ENCODE data around the gene GMPPA.

GMPPA gene

GRCh38 chr2:219519526-219519916, 20.8 kb downstream of the GMPPA start:
- Mint-ChIP-seq H3K27me3 (peaks cover 96% of the 10 kb centered on the region), H3K4me1 (peaks cover 2% of the 10 kb centered on the region), H3K9me3 (no peaks in the 10 kb centered on the region), H3K36me3 (no peaks in the 10 kb centered on the region), H3K4me3 (no peak overlapping the region), H3K27ac (no peak overlapping the region)
- CTCF ChIA-PET = interaction anchor here (0.9 to 3.1 kb wide), 6 partner anchors 10 to 44 kb away, joined by 3 to 25 read pairs (median 7); a partner anchor contains a TSS
- no peak for DNase-seq

DNA sequence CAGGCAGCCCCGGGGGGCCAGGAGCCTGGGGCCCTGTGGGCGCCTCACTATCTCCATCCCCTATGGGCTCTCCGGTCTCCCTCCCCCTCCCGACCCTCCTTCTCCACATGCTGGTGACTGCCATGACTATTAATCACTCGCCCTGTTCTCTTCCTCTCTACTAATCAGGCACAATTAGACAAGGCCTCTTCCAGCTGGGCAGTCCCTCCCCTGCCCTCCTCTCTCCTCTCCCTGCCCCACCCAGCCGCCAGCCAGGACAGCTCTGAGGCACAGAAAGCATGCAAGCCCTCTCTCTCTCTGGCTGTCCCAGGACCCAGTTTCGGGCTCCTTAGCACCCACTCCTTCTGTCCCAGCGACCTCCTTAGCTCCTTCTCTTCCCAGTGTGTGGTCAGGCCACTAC, 21.4 kb downstream of the GMPPA start:
- H3K4me3 Mint-ChIP-seq = no peak overlapping the region
- no peaks in the 10 kb centered on the region for H3K36me3 Mint-ChIP-seq
- CTCF ChIA-PET = interaction anchor here (1.1 to 3.1 kb wide), 6 partner anchors 10 to 117 kb away, joined by 5 to 25 read pairs (median 8); no protein-coding TSS in a partner anchor
- DNase-seq = no peak
- no peak overlapping the region for H3K27ac Mint-ChIP-seq
- peaks cover 96% of the 10 kb centered on the region for H3K27me3 Mint-ChIP-seq
- no peaks in the 10 kb centered on the region for H3K9me3 Mint-ChIP-seq
- H3K4me1 Mint-ChIP-seq = peaks cover 2% of the 10 kb centered on the region

DNA sequence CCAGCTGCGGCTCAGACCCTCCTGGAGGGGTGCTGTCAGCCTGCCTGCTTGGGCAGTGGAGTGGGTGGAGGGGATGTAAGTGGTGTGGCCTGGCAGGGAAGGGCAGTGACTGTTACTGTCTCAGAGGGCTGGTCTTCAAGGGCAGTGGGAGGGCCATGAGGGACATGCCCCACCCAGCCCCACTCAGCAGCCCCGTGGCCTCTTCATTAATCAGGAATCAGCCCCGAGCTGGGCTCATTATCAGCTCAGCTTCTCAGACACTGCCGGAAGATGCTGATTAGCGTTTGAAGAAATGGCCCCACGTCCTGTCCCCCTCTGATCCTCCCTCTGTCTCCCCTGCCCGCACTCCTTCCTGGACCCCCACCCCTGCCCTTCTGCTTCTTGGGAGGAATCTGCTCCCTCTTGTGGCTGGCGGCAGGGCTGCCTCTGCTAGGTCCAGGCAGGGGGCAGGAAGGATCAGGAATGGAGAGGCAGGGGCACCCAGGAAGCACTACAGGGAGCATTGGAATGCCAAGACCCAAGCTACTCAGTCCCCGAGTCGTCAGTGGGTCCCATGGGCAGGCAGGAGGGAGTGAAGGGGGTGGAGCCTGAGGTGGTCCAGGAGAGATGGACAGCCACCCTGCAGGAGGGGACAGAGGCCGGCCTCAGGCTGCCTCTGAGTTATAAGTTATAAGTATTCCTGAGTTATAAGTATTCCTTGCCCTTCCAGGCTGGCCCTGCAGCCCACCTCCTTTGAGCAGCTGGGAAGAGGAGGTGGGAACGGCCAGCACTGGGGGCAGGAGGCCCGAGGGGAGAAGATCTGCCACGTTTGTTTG, 22.6 kb downstream of the GMPPA start:
- H3K4me1 Mint-ChIP-seq = peaks cover 2% of the 10 kb centered on the region
- H3K4me3 Mint-ChIP-seq = no peak overlapping the region
- H3K36me3 Mint-ChIP-seq = no peaks in the 10 kb centered on the region
- no peak overlapping the region for H3K27ac Mint-ChIP-seq
- DNase-seq = no peak
- H3K9me3 Mint-ChIP-seq = no peaks in the 10 kb centered on the region
- H3K27me3 Mint-ChIP-seq = peaks cover 96% of the 10 kb centered on the region
- CTCF ChIA-PET = interaction anchor here (1.0 to 3.1 kb wide), 7 partner anchors 9 to 118 kb away, joined by 3 to 25 read pairs (median 7); no protein-coding TSS in a partner anchor

- CTCF ChIA-PET = interaction anchor here (1.0 to 10.9 kb wide), 2 partner anchors 11 to 120 kb away, joined by 3 to 126 read pairs; no protein-coding TSS in a partner anchor
- Mint-ChIP-seq H3K4me3 (no peak overlapping the region), H3K9me3 (no peaks in the 10 kb centered on the region), H3K27me3 (peaks cover 96% of the 10 kb centered on the region), H3K36me3 (no peaks in the 10 kb centered on the region), H3K4me1 (peaks cover 2% of the 10 kb centered on the region), H3K27ac (no peak overlapping the region)
- no peak for DNase-seq
These were observed 23.7 kb downstream of the GMPPA start for GRCh38 chr2:219522111-219523030.

DNA sequence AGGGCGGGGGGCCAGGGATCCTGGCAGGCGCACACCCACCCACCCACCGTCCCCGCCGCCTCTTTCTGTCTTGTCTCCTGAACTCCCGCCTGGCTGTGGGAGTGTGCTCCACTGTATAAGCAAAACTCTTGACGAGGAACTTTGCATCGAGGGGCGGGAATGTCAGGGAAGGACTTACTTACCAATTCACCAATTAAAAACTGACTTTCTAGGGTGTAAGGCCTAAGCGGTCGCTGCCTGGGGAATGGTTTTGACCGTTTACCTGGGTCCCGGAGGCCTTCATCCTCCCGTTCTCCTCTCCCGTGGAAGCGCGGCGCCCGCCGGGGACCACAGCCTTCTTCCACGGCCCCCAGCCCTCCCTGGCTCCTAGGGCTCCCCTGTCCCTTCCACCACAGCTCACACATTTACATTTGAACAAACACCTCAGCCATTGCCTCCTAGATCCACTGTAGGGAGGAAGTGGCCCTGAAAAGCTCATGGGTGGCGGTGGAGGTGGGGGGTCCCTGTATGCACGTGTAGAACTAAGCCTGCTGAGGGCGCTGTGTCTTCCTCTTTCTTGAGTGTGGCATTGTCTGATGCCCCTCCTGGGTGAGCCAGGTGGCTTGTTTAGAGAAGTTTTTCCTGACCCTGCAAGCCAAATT, 24.5 kb downstream of the GMPPA start:
- no peak for DNase-seq
- H3K9me3 Mint-ChIP-seq = no peaks in the 10 kb centered on the region
- no peak overlapping the region for H3K4me3 Mint-ChIP-seq
- peaks cover 2% of the 10 kb centered on the region for H3K4me1 Mint-ChIP-seq
- CTCF ChIA-PET = interaction anchor here (0.6 to 10.9 kb wide), 3 partner anchors 18 to 121 kb away, joined by 3 to 126 read pairs (median 3); no protein-coding TSS in a partner anchor
- no peaks in the 10 kb centered on the region for H3K36me3 Mint-ChIP-seq
- H3K27me3 Mint-ChIP-seq = peaks cover 96% of the 10 kb centered on the region
- H3K27ac Mint-ChIP-seq = no peak overlapping the region

DNA sequence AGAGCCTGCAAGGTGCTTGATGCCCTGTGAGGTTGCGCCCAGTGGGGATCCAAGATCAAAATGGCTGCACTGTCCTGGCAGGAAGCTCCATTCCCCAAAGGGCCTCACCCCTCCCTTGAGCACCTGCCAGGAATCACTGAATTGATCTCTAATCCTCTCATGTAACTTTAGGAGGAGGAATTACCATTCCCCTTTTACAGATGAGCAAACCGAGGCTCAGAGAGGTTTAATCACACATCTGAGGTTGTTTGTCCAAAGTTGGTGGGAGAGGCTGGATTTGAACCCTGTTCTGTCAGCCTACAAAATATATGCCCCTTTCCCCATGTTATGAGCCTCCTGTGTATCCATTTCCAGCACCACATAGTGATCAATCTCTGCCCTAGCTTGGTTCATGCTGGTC, 26.1 kb downstream of the GMPPA start:
- Mint-ChIP-seq H3K27ac (no peak overlapping the region), H3K9me3 (no peaks in the 10 kb centered on the region), H3K36me3 (no peaks in the 10 kb centered on the region), H3K4me3 (no peak overlapping the region), H3K4me1 (peaks cover 2% of the 10 kb centered on the region), H3K27me3 (peaks cover 100% of the 10 kb centered on the region)
- no peak for DNase-seq
- CTCF ChIA-PET = interaction anchor here (1.0 to 10.9 kb wide), 6 partner anchors 14 to 122 kb away, joined by 3 to 131 read pairs (median 6); partner anchors contain the start of gene GMPPA

DNA sequence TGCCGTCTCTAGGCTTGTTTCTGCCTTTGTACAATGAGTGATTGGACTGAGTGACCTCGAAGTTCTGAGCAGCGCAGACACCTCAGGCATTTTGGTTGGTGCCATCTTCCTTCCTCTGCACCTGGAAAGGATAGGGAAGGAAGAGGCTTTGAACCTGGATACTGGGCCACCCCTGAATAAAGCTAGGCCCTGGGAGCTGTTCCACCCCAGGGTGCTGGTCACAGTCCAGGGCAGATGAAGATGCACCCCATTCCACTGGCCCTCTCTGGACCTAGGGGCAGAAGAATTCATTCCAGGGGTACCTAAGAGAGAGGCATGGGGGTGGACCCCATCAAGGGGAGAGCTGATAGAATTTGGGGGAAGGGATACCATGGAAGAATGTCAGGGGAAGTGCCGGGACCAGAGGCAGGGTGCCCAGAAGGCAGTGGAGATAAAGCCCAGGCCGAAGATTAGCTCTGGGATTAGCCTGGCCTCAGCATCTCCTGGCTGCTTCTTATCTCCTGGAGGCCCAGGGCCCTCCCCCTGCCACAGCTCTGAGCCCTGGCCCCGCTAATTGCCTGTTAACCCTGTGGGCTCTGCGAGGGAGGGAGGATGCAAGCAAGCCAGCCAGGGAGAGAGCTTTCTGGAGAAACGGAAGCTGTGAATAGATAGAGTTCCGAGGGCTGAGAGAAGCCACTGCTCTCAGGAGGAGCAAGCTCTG, 27.0 kb downstream of the GMPPA start:
- H3K36me3 Mint-ChIP-seq = no peaks in the 10 kb centered on the region
- no peaks in the 10 kb centered on the region for H3K9me3 Mint-ChIP-seq
- CTCF ChIA-PET = interaction anchor here (0.6 to 10.9 kb wide), 7 partner anchors 16 to 123 kb away, joined by 3 to 131 read pairs (median 9); partner anchors contain the start of gene GMPPA
- peaks cover 2% of the 10 kb centered on the region for H3K4me1 Mint-ChIP-seq
- no peak for DNase-seq
- H3K4me3 Mint-ChIP-seq = no peak overlapping the region
- H3K27me3 Mint-ChIP-seq = peaks cover 100% of the 10 kb centered on the region
- no peak overlapping the region for H3K27ac Mint-ChIP-seq

- H3K36me3 Mint-ChIP-seq = no peaks in the 10 kb centered on the region
These were observed 27.8 kb downstream of the GMPPA start for GRCh38 chr2:219526320-219527075.

GRCh38 chr2:219527076-219527394, 28.3 kb downstream of the GMPPA start:
- CTCF ChIA-PET = interaction anchor here (1.3 to 10.9 kb wide), 5 partner anchors 14 to 125 kb away, joined by 4 to 131 read pairs (median 66); a partner anchor contains a TSS
- H3K36me3 Mint-ChIP-seq = no peaks in the 10 kb centered on the region
- no peaks in the 10 kb centered on the region for H3K9me3 Mint-ChIP-seq
- H3K27ac Mint-ChIP-seq = no peak overlapping the region
- no peak overlapping the region for H3K4me3 Mint-ChIP-seq
- peaks cover 98% of the 10 kb centered on the region for H3K27me3 Mint-ChIP-seq
- peaks cover under 1% of the 10 kb centered on the region for H3K4me1 Mint-ChIP-seq
- DNase-seq = no peak

More at GRCh38 chr2:219526320-219527075, 27.8 kb downstream of the GMPPA start:
- H3K4me3 Mint-ChIP-seq = no peak overlapping the region
- H3K9me3 Mint-ChIP-seq = no peaks in the 10 kb centered on the region
- H3K27me3 Mint-ChIP-seq = peaks cover 99% of the 10 kb centered on the region
- H3K27ac Mint-ChIP-seq = no peak overlapping the region
- peaks cover 2% of the 10 kb centered on the region for H3K4me1 Mint-ChIP-seq
- CTCF ChIA-PET = interaction anchor here (0.6 to 10.9 kb wide), 9 partner anchors 15 to 124 kb away, joined by 3 to 131 read pairs (median 5); partner anchors contain the start of gene GMPPA
- DNase-seq = no peak

DNA sequence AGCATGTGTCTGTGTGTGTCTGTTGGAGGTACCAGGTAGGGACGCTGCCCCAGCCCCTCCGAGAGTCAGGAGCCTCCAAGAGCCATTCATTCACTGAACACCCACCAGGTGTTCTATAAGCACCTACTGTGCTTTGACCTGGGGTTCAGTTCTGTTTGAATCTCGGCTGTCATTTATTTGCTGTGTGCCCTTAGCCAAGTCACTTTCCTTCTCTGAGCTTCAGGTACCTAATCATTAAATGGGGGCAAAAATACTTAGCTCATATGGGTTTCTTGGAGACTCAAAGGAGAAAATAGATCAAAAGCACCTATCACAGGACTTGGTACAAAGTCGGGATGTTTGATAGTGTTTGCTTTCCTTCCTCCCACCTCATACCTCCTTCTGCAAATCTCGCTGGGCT, 28.8 kb downstream of the GMPPA start:
- CTCF ChIA-PET = interaction anchor here (1.1 to 10.9 kb wide), 9 partner anchors 13 to 162 kb away, joined by 3 to 131 read pairs (median 5); partner anchors contain the start of gene GMPPA
- Mint-ChIP-seq H3K9me3 (no peaks in the 10 kb centered on the region), H3K4me1 (no peaks in the 10 kb centered on the region), H3K27ac (no peak overlapping the region), H3K4me3 (no peak overlapping the region), H3K36me3 (no peaks in the 10 kb centered on the region), H3K27me3 (peaks cover 93% of the 10 kb centered on the region)
- no peak for DNase-seq

DNA sequence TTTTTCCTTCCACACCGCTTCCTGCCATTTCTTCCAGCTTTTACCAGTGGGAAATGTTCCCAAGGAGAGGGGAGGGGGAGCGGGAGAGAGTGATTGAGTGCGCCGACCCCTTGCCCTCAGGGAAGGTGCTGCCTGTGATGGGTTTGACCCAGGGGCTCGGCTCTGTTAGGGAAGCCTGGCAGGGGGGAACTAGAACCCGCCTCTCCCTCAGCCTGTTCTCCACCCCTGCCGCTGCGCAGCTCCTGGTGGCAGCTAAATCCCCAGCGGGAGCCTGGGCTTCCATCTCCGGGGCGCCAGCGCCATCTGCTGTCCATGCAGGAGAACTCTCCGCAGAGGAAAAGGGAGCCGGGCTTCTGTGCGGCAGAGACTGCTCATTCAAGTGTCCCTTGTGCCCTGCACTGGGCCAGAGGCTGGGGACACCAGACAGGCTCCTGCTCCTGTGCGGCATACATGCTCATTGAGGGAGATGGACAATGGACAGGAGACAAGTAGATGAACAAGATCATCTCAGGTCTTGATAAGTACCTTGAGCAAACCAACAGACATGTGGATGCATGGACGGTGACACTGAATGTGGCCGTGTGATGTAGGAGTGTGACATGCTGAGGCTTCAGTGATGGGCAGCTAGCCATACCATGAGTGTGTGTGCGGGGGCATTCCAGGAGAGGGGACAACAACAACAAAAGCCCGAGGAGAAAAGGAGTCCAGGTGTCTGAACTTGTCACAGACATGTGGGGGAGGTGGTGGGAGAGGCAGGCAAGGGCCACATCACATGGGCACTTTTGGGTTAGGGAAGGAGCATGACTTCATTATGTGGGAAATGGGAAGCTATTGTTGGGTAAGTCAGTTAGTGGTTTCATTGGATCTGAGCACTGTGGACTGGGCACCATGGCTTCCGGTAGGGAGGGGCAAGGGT, 31.6 kb downstream of the GMPPA start:
- CTCF ChIA-PET = interaction anchor here (0.6 to 10.9 kb wide), 32 partner anchors 10 to 370 kb away, joined by 3 to 131 read pairs (median 6); partner anchors contain the start of genes CHPF, DES, GMPPA and TMEM198
- Mint-ChIP-seq H3K36me3 (no peaks in the 10 kb centered on the region), H3K4me3 (no peak overlapping the region), H3K9me3 (no peaks in the 10 kb centered on the region), H3K27me3 (peaks cover 70% of the 10 kb centered on the region), H3K4me1 (no peaks in the 10 kb centered on the region), H3K27ac (no peak overlapping the region)
- peak; percentile 88 for DNase-seq

Data from activated naive CD4-positive, alpha-beta T cell treated with anti-CD3 and anti-CD28 coated beads, Interleukin-2, amount 10 ng/mL, durations not matched to agents 7 days and 5 days (primary cell).